Measurements from ENCODE around the gene DLG4.
"Not testable (repeated sequence)": the region's sequence is repeated elsewhere in the genome, so short reads cannot be mapped to it uniquely, and the experiment has no call there.

Gene DLG4

GRCh38 chr17:7168841-7169564, 50.6 kb downstream of the DLG4 start:
- 93% methylated on average over 9 of the region's 10 CpGs for WGBS
- not testable (repeated sequence) for H3K27me3 ChIP-seq (ENCODE audit: insufficient read depth, low read length); H3K9me3 ChIP-seq (ENCODE audit: insufficient read depth, low read depth, low read length); H3K9ac ChIP-seq (ENCODE audit: low read depth, low read length); H3K4me1 ChIP-seq (ENCODE audit: insufficient read depth, low read length); H3K27ac ChIP-seq (ENCODE audit: low read depth, low read length); H3K4me3 ChIP-seq (ENCODE audit: low read length); H3K36me3 ChIP-seq (ENCODE audit: insufficient read depth, low read length)

GRCh38 chr17:7167832-7168231, 51.8 kb downstream of the DLG4 start:
- no peak overlapping the region for H3K27ac ChIP-seq (ENCODE audit: low read depth, low read length)
- no peaks in the 10 kb centered on the region for H3K27me3 ChIP-seq (ENCODE audit: insufficient read depth, low read length)
- no peaks in the 10 kb centered on the region for H3K9me3 ChIP-seq (ENCODE audit: insufficient read depth, low read depth, low read length)
- no peaks in the 10 kb centered on the region for H3K4me1 ChIP-seq (ENCODE audit: insufficient read depth, low read length)
- no peak overlapping the region for H3K4me3 ChIP-seq (ENCODE audit: low read length)
- WGBS: 94% methylated on average over 4 of the region's 4 CpGs
- no peak overlapping the region for H3K9ac ChIP-seq (ENCODE audit: low read depth, low read length)
- H3K36me3 ChIP-seq (ENCODE audit: insufficient read depth, low read length): no peaks in the 10 kb centered on the region

GRCh38 chr17:7166873-7167272, 52.8 kb downstream of the DLG4 start:
- 93% methylated on average over 7 of the region's 7 CpGs for WGBS
- H3K9me3 ChIP-seq (ENCODE audit: insufficient read depth, low read depth, low read length): no peaks in the 10 kb centered on the region
- no peaks in the 10 kb centered on the region for H3K4me1 ChIP-seq (ENCODE audit: insufficient read depth, low read length)
- no peaks in the 10 kb centered on the region for H3K36me3 ChIP-seq (ENCODE audit: insufficient read depth, low read length)
- no peak overlapping the region for H3K27ac ChIP-seq (ENCODE audit: low read depth, low read length)
- no peak overlapping the region for H3K4me3 ChIP-seq (ENCODE audit: low read length)
- H3K27me3 ChIP-seq (ENCODE audit: insufficient read depth, low read length): no peaks in the 10 kb centered on the region
- no peak overlapping the region for H3K9ac ChIP-seq (ENCODE audit: low read depth, low read length)

GRCh38 chr17:7159571-7159970, 60.1 kb downstream of the DLG4 start:
- not testable (repeated sequence) for H3K9me3 ChIP-seq (ENCODE audit: insufficient read depth, low read depth, low read length); H3K9ac ChIP-seq (ENCODE audit: low read depth, low read length); H3K4me1 ChIP-seq (ENCODE audit: insufficient read depth, low read length); H3K4me3 ChIP-seq (ENCODE audit: low read length); H3K27ac ChIP-seq (ENCODE audit: low read depth, low read length); H3K27me3 ChIP-seq (ENCODE audit: insufficient read depth, low read length); H3K36me3 ChIP-seq (ENCODE audit: insufficient read depth, low read length)
- WGBS: 89% methylated on average over 10 of the region's 10 CpGs

GRCh38 chr17:7158424-7158823, 61.2 kb downstream of the DLG4 start:
- not testable (repeated sequence) for H3K36me3 ChIP-seq (ENCODE audit: insufficient read depth, low read length); H3K4me1 ChIP-seq (ENCODE audit: insufficient read depth, low read length)
- 97% methylated on average over 9 of the region's 10 CpGs for WGBS

GRCh38 chr17:7156342-7156940, 63.2 kb downstream of the DLG4 start:
- H3K4me1 ChIP-seq (ENCODE audit: insufficient read depth, low read length): no peaks in the 10 kb centered on the region
- WGBS: 83% methylated on average over 10 of the region's 10 CpGs
- no peak overlapping the region for H3K4me3 ChIP-seq (ENCODE audit: low read length)
- no peaks in the 10 kb centered on the region for H3K9me3 ChIP-seq (ENCODE audit: insufficient read depth, low read depth, low read length)
- no peaks in the 10 kb centered on the region for H3K36me3 ChIP-seq (ENCODE audit: insufficient read depth, low read length)
- H3K27me3 ChIP-seq (ENCODE audit: insufficient read depth, low read length): no peaks in the 10 kb centered on the region
- H3K27ac ChIP-seq (ENCODE audit: low read depth, low read length): no peak overlapping the region
- no peak overlapping the region for H3K9ac ChIP-seq (ENCODE audit: low read depth, low read length)

More at GRCh38 chr17:7158424-7158823, 61.2 kb downstream of the DLG4 start:
- not testable (repeated sequence) for H3K9ac ChIP-seq (ENCODE audit: low read depth, low read length); H3K27ac ChIP-seq (ENCODE audit: low read depth, low read length); H3K4me3 ChIP-seq (ENCODE audit: low read length); H3K27me3 ChIP-seq (ENCODE audit: insufficient read depth, low read length); H3K9me3 ChIP-seq (ENCODE audit: insufficient read depth, low read depth, low read length)

- H3K4me1 ChIP-seq (ENCODE audit: insufficient read depth, low read length): peaks cover 7% of the 10 kb centered on the region; the same call in 1 of the 2 replicates
- 77% methylated on average over 3 of the region's 3 CpGs for WGBS
- H3K9ac ChIP-seq (ENCODE audit: low read depth, low read length): no peak overlapping the region
- H3K27ac ChIP-seq (ENCODE audit: low read depth, low read length): no peak overlapping the region
- no peaks in the 10 kb centered on the region for H3K27me3 ChIP-seq (ENCODE audit: insufficient read depth, low read length)
- H3K36me3 ChIP-seq (ENCODE audit: insufficient read depth, low read length): no peaks in the 10 kb centered on the region
- no peaks in the 10 kb centered on the region for H3K9me3 ChIP-seq (ENCODE audit: insufficient read depth, low read depth, low read length)
- H3K4me3 ChIP-seq (ENCODE audit: low read length): no peak overlapping the region
Measured at GRCh38 chr17:7147772-7148171, 71.9 kb downstream of the DLG4 start.

GRCh38 chr17:7146115-7146514, 73.5 kb downstream of the DLG4 start:
- no peaks in the 10 kb centered on the region for H3K36me3 ChIP-seq (ENCODE audit: insufficient read depth, low read length)
- peaks cover 7% of the 10 kb centered on the region; the same call in 1 of the 2 replicates for H3K4me1 ChIP-seq (ENCODE audit: insufficient read depth, low read length)
- no peak overlapping the region for H3K4me3 ChIP-seq (ENCODE audit: low read length)
- H3K9me3 ChIP-seq (ENCODE audit: insufficient read depth, low read depth, low read length): no peaks in the 10 kb centered on the region
- H3K27ac ChIP-seq (ENCODE audit: low read depth, low read length): peak overlapping the region; percentile 32; the same call in 1 of the 2 replicates
- 45% methylated on average over 6 of the region's 6 CpGs for WGBS
- no peak overlapping the region for H3K9ac ChIP-seq (ENCODE audit: low read depth, low read length)
- H3K27me3 ChIP-seq (ENCODE audit: insufficient read depth, low read length): no peaks in the 10 kb centered on the region

GRCh38 chr17:7144213-7144612, 75.4 kb downstream of the DLG4 start:
- Histone ChIP-seq H3K9ac (ENCODE audit: low read depth, low read length) (no peak overlapping the region), H3K4me1 (ENCODE audit: insufficient read depth, low read length) (peaks cover 18% of the 10 kb centered on the region), H3K27me3 (ENCODE audit: insufficient read depth, low read length) (no peaks in the 10 kb centered on the region), H3K27ac (ENCODE audit: low read depth, low read length) (no peak overlapping the region), H3K36me3 (ENCODE audit: insufficient read depth, low read length) (no peaks in the 10 kb centered on the region), H3K4me3 (ENCODE audit: low read length) (no peak overlapping the region), H3K9me3 (ENCODE audit: insufficient read depth, low read depth, low read length) (no peaks in the 10 kb centered on the region)
- 90% methylated on average over 11 of the region's 11 CpGs for WGBS

- no peaks in the 10 kb centered on the region for H3K9me3 ChIP-seq (ENCODE audit: insufficient read depth, low read depth, low read length)
- no peak overlapping the region for H3K27ac ChIP-seq (ENCODE audit: low read depth, low read length)
- H3K36me3 ChIP-seq (ENCODE audit: insufficient read depth, low read length): no peaks in the 10 kb centered on the region
- 87% methylated on average over 10 of the region's 10 CpGs for WGBS
- H3K9ac ChIP-seq (ENCODE audit: low read depth, low read length): no peak overlapping the region
- no peaks in the 10 kb centered on the region for H3K27me3 ChIP-seq (ENCODE audit: insufficient read depth, low read length)
- no peak overlapping the region for H3K4me3 ChIP-seq (ENCODE audit: low read length)
- H3K4me1 ChIP-seq (ENCODE audit: insufficient read depth, low read length): peaks cover 18% of the 10 kb centered on the region
Measured at GRCh38 chr17:7141824-7142223, 77.8 kb downstream of the DLG4 start.

GRCh38 chr17:7139400-7139799, 80.2 kb downstream of the DLG4 start:
- Histone ChIP-seq H3K27me3 (ENCODE audit: insufficient read depth, low read length) (peaks cover 10% of the 10 kb centered on the region), H3K27ac (ENCODE audit: low read depth, low read length) (no peak overlapping the region), H3K9ac (ENCODE audit: low read depth, low read length) (no peak overlapping the region), H3K36me3 (ENCODE audit: insufficient read depth, low read length) (no peaks in the 10 kb centered on the region), H3K9me3 (ENCODE audit: insufficient read depth, low read depth, low read length) (no peaks in the 10 kb centered on the region), H3K4me3 (ENCODE audit: low read length) (no peak overlapping the region), H3K4me1 (ENCODE audit: insufficient read depth, low read length) (peaks cover 11% of the 10 kb centered on the region; the same call in 1 of the 2 replicates)
- WGBS: 66% methylated on average over 10 of the region's 10 CpGs
